ENCODE data around the gene MTHFSD. TPM values are rescaled to one million over a fixed set of nuclear protein-coding genes. Genes with fewer than 3 reads are reported as not detected.

The MTHFSD gene
- total RNA-seq, 4 donors from 2014 or later: 10.1 to 17.9 (median 15.5) TPM

DNA sequence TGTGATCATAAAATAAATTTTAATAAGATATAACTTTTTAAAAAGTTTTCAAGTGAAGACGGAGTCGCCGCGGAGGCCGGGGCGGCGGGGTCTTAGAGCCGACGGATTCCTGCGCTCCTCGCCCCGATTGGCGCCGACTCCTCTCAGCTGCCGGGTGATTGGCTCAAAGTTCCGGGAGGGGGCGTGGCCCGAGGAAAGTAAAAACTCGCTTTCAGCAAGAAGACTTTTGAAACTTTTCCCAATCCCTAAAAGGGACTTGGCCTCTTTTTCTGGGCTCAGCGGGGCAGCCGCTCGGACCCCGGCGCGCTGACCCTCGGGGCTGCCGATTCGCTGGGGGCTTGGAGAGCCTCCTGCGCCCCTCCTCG, 11.5 kb upstream of the MTHFSD start, which contains the start of gene FOXC2:
TSS of gene FOXC2 (plus strand) at position 229 of the 365 bp plus-strand sequence. CDS start 507 bp downstream, outside the sequence.
- no peak for DNase-seq (ENCODE audit: extremely low spot score)
- Histone ChIP-seq H3K27ac (replicated peaks in 1 of 4) (peak within 1 kb of the TSS; percentile 33 to 66 (median 56)), H3K9me3 (no peaks in the 10 kb centered on the region), H3K4me3 (peak within 1 kb of the TSS; percentile 44 to 61 (median 48)), H3K36me3 (no peaks in the 10 kb centered on the region), H3K4me1 (peaks cover 5 to 47% (median 33%) of the 10 kb centered on the region in 4 donors), H3K27me3 (peaks cover 0 to 96% (median 53%) of the 10 kb centered on the region in 4 donors)
- peak in 1 of 2 donors; percentile 45 for TF ChIP-seq POLR2AphosphoS5 (IDR thresholded peaks at IDR 0.05)
- TF ChIP-seq EP300 (IDR thresholded peaks at IDR 0.05): no peak
- TF ChIP-seq CTCF (IDR thresholded peaks at IDR 0.05): no peak
- intact Hi-C loops (cut with DNase I): no loop called here
- WGBS: 1% methylated on average over 20 of the region's 30 CpGs

DNA sequence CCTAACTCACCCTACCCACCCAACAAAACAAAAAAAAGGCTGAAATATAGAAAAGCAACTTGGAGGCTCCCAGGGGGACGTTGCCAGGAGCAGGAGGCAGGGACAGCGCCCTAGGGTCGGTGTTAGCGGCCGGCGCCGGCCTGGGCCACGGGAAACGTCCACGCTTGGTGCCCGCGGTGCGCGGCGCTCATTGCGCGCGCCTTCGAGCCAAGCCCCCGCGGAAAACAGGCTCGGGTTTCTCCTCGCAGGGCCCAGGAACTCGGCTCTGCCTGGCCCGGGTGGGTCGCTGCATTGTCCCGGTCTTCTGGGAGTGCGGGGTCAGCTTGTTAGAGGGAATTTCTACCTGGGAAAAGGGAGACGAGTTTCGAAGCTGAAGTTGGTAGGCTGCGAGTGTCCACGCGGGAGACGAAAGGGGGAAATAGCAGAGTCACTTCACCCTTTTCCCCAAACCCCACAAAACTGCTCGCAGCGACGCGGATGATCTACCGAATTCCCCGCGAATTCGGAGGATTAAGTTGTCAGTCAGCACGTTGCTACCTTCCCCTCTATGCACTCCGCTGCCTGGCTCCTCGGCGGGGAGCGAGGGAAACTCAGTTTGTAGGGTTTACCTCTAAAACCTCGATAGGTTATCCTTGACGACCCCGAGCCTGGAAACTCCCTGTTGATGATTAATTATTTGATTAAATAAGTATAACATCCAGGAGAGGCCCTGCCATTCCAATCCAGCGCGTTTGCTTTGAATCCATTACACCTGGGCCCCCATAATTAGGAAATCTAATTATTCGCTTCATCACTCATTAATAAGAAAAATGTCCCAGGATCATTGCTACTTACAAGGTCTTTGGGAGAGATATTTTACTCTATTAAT, 10.8 kb upstream of the MTHFSD start:
- Histone ChIP-seq H3K4me3 (peak overlapping the region in 2 of 4 donors; percentile 44 to 48), H3K27ac (replicated peaks in 1 of 4) (no peak overlapping the region), H3K27me3 (peaks cover 0 to 95% (median 52%) of the 10 kb centered on the region in 4 donors), H3K4me1 (peaks cover 5 to 47% (median 33%) of the 10 kb centered on the region in 4 donors), H3K36me3 (no peaks in the 10 kb centered on the region), H3K9me3 (no peaks in the 10 kb centered on the region)
- TF ChIP-seq CTCF (IDR thresholded peaks at IDR 0.05) (no peak), EP300 (IDR thresholded peaks at IDR 0.05) (no peak), POLR2AphosphoS5 (IDR thresholded peaks at IDR 0.05) (no peak), POLR2A (IDR thresholded peaks at IDR 0.05; ENCODE audit: low read depth) (no peak)
- 11% methylated on average over 30 of the region's 53 CpGs for WGBS
- no peak for DNase-seq (ENCODE audit: extremely low spot score)
- intact Hi-C loops (cut with DNase I): loop anchor here (2.0 kb wide), 2 partner anchors 497 to 713 kb away; no protein-coding TSS in a partner anchor

- H3K27ac ChIP-seq (replicated peaks in 1 of 4): no peak overlapping the region
Measured at GRCh38 chr16:86565181-86565631, 10.2 kb upstream of the MTHFSD start.

More at GRCh38 chr16:86565181-86565631, 10.2 kb upstream of the MTHFSD start:
- intact Hi-C loops (cut with DNase I): loop anchor here (2.0 kb wide), 2 partner anchors 498 to 714 kb away; no protein-coding TSS in a partner anchor
- TF ChIP-seq EP300 (IDR thresholded peaks at IDR 0.05): no peak
- no peak for TF ChIP-seq CTCF (IDR thresholded peaks at IDR 0.05)
- no peak for TF ChIP-seq POLR2A (IDR thresholded peaks at IDR 0.05; ENCODE audit: low read depth)
- no peak for TF ChIP-seq POLR2AphosphoS5 (IDR thresholded peaks at IDR 0.05)
- no peak for DNase-seq (ENCODE audit: extremely low spot score)
- H3K9me3 ChIP-seq: no peaks in the 10 kb centered on the region
- WGBS: 61% methylated on average over 16 of the region's 16 CpGs
- no peak overlapping the region for H3K4me3 ChIP-seq
- peaks cover 0 to 95% (median 50%) of the 10 kb centered on the region in 4 donors for H3K27me3 ChIP-seq
- peaks cover 5 to 47% (median 33%) of the 10 kb centered on the region in 4 donors for H3K4me1 ChIP-seq
- H3K36me3 ChIP-seq: no peaks in the 10 kb centered on the region
